NB4 (cell line): ENCODE results near the gene OXNAD1.

Source experiments
- DNase-seq: peaks from one replicate; pipeline ENCODE4 v3.0.0; 2010; ENCODE audit warnings: low read depth
- H3K4me3 ChIP-seq: one replicate; pipeline ENCODE4 v1.5.1; 2011; ENCODE audit warnings: mild to moderate bottlenecking, low read depth, low read length, moderate library complexity
- CTCF ChIP-seq: IDR thresholded peaks from one replicate; pipeline ENCODE4 v1.5.1; 2012; ENCODE audit warnings: low read depth, low read length
- MAX ChIP-seq: IDR thresholded peaks from 2 replicates; pipeline ENCODE4 v1.6.1; 2011; ENCODE audit warnings: low read depth, low read length
- MYC ChIP-seq: IDR thresholded peaks from 2 replicates; pipeline ENCODE4 v1.6.1; 2011; ENCODE audit warnings: low read depth, low read length
- POLR2A ChIP-seq: IDR thresholded peaks from 2 replicates; pipeline ENCODE4 v1.6.1; 2011; ENCODE audit warnings: mild to moderate bottlenecking; ENCODE audit not compliant: insufficient read length; ENCODE audit errors: extremely low read depth

The OXNAD1 gene

GRCh38 chr3:16248556-16248955 lies 16.5 kb upstream of the OXNAD1 start:
- no peak overlapping the region for H3K4me3 ChIP-seq
- TF ChIP-seq MYC, result no peak
- no peak for TF ChIP-seq CTCF
- no peak for TF ChIP-seq POLR2A
- no peak for DNase-seq

GRCh38 chr3:16249336-16249735 lies 15.7 kb upstream of the OXNAD1 start:
- TF ChIP-seq MAX (no peak), CTCF (peak; percentile 61)
- H3K4me3 ChIP-seq, result no peak overlapping the region
- peak; percentile 51 for DNase-seq

- no peak for DNase-seq
- TF ChIP-seq MYC (no peak), MAX (no peak), CTCF (no peak), POLR2A (no peak)
- no peak overlapping the region for H3K4me3 ChIP-seq
Measured at GRCh38 chr3:16249886-16250285, 15.1 kb upstream of the OXNAD1 start.

GRCh38 chr3:16251316-16252085 lies 13.5 kb upstream of the OXNAD1 start:
- H3K4me3 ChIP-seq, result no peak overlapping the region
- TF ChIP-seq MAX, result no peak
- TF ChIP-seq MYC, result no peak
- TF ChIP-seq CTCF, result no peak
- TF ChIP-seq POLR2A, result no peak
- DNase-seq, result no peak

GRCh38 chr3:16252243-16252978 lies 12.6 kb upstream of the OXNAD1 start:
- TF ChIP-seq POLR2A (no peak), MYC (no peak), CTCF (no peak)
- no peak overlapping the region for H3K4me3 ChIP-seq
- DNase-seq, result no peak

GRCh38 chr3:16252988-16253387 lies 12.0 kb upstream of the OXNAD1 start:
- no peak overlapping the region for H3K4me3 ChIP-seq

More at GRCh38 chr3:16252988-16253387, 12.0 kb upstream of the OXNAD1 start:
- DNase-seq, result no peak
- TF ChIP-seq MYC, result no peak
- no peak for TF ChIP-seq MAX
- TF ChIP-seq CTCF, result no peak
- TF ChIP-seq POLR2A, result no peak
